Stimulated activated naive CD4-positive, alpha-beta T cell treated with Interleukin-2 at 50 U/mL for 16 hours (primary cell): ENCODE measurements around the gene AEBP1.

Source experiments
- DNase-seq: peaks from one replicate; lab custom pipeline; 2025; lab: John Stamatoyannopoulos, UW

AEBP1 gene

GRCh38 chr7:44103923-44104859 is at the start of gene AEBP1:
Gene AEBP1 (plus strand): TSS chr7:44104345. CDS start chr7:44104666, 321 bp downstream.
- DNase-seq, result no peak

- no peak for DNase-seq
Observed at GRCh38 chr7:44056681-44057080, 47.5 kb upstream of the AEBP1 start.

- no peak for DNase-seq
Observed at GRCh38 chr7:44057181-44057848, 46.8 kb upstream of the AEBP1 start.

GRCh38 chr7:44057849-44058758 is 46.0 kb upstream of the AEBP1 start:
- no peak for DNase-seq

- DNase-seq, result no peak
Observed at GRCh38 chr7:44058759-44059218, 45.4 kb upstream of the AEBP1 start.

GRCh38 chr7:44059219-44060090 is 44.7 kb upstream of the AEBP1 start:
- DNase-seq, result no peak

- DNase-seq, result no peak
Observed at GRCh38 chr7:44060091-44060947, 43.8 kb upstream of the AEBP1 start.

- DNase-seq, result no peak
Observed at GRCh38 chr7:44060948-44061644, 43.0 kb upstream of the AEBP1 start.

- no peak for DNase-seq
Observed at GRCh38 chr7:44061645-44062179, 42.4 kb upstream of the AEBP1 start.

- no peak for DNase-seq
Observed at GRCh38 chr7:44062180-44062902, 41.8 kb upstream of the AEBP1 start.

GRCh38 chr7:44062903-44063295 is 41.2 kb upstream of the AEBP1 start:
- DNase-seq, result no peak

GRCh38 chr7:44063547-44063893 is 40.6 kb upstream of the AEBP1 start:
- no peak for DNase-seq

GRCh38 chr7:44063894-44064651 is 40.1 kb upstream of the AEBP1 start:
- no peak for DNase-seq

GRCh38 chr7:44064791-44065430 is 39.2 kb upstream of the AEBP1 start:
- no peak for DNase-seq

- no peak for DNase-seq
Observed at GRCh38 chr7:44065431-44066110, 38.6 kb upstream of the AEBP1 start, which contains the start of gene PGAM2. Gene PGAM2 (minus strand): TSS chr7:44065567. CDS start chr7:44065529, 38 bp downstream.

GRCh38 chr7:44066111-44066460 is 38.1 kb upstream of the AEBP1 start:
- DNase-seq, result no peak
